B cell (primary cell): ENCODE results near the gene LTC4S. TPM values are rescaled to one million over a fixed set of nuclear protein-coding genes. Genes with fewer than 3 reads are reported as not detected.

ENCODE experiments used
- ATAC-seq: fragments of 200-7000 bp; cut with Tn5 transposase; one replicate; pipeline ENCODE4 v1.10.0; 2021; ENCODE audit warnings: low read depth, mild to moderate bottlenecking, moderate number of reproducible peaks, moderate library complexity
- CTCF ChIA-PET: fragments of 350-600 bp; sonication (Branson Sonifier 250); formaldehyde crosslinking; loops from one replicate; lab custom pipeline; 2021; ENCODE audit warnings: antibody characterized with exemption, inconsistent platforms; lab: Charles Lee
- POLR2A ChIA-PET: fragments of 350-600 bp; sonication (Branson Sonifier 250); formaldehyde crosslinking; loops from one replicate; lab custom pipeline; 2021; ENCODE audit warnings: antibody characterized with exemption; lab: Charles Lee
- DNase-seq: peaks from one replicate; pipeline ENCODE4 v3.0.0; 2013
- H2AFZ ChIP-seq: 2 replicates; pipeline ENCODE4 v1.6.1; 2012; ENCODE audit warnings: mild to moderate bottlenecking, low read depth, low read length; ENCODE audit not compliant: insufficient read depth, poor library complexity, severe bottlenecking
- H3K27ac ChIP-seq, 2 donors: 1 replicate in 1 of 2; 2 replicates in 1 of 2; pipeline ENCODE4 v1.5.1; 2012 to 2013; ENCODE audit warnings: low read length in 2 of 2, mild to moderate bottlenecking in 2 of 2, moderate library complexity in 1 of 2
- H3K27me3 ChIP-seq, 4 experiments: fragments of 200-600 bp in 1 of 4; sonication (generic) in 1 of 4; replicated peaks in 1 of 4; 1 replicate in 2 of 4; 2 replicates in 2 of 4; pipeline versions ENCODE4 v1.6.1 to v1.7.0; 2013 to 2016; ENCODE audit warnings: low read length in 3 of 4, mild to moderate bottlenecking in 2 of 4, mixed read lengths in 1 of 4, moderate library complexity in 1 of 4; ENCODE audit not compliant: insufficient read depth in 4 of 4, control insufficient read depth in 3 of 4; ENCODE audit errors: control extremely low read depth in 1 of 4
- H3K36me3 ChIP-seq, 2 experiments: replicated peaks in 1 of 2; 1 replicate in 1 of 2; 2 replicates in 1 of 2; pipeline versions ENCODE4 v1.6.1 to v1.7.1; 2013; ENCODE audit warnings: low read length in 1 of 2; ENCODE audit not compliant: insufficient read depth in 2 of 2, control insufficient read depth in 1 of 2; ENCODE audit errors: control extremely low read depth in 1 of 2, extremely low read depth in 1 of 2
- H3K4me1 ChIP-seq, 2 donors: fragments of 200-600 bp in 1 of 2; sonication (generic) in 1 of 2; 1 replicate in 1 of 2; 2 replicates in 1 of 2; pipeline versions ENCODE4 v1.5.1 to v1.6.1; 2013 to 2017; ENCODE audit warnings: low read length in 2 of 2; ENCODE audit not compliant: control insufficient read depth in 2 of 2, insufficient read depth in 2 of 2
- H3K4me2 ChIP-seq: replicated peaks from 2 replicates; pipeline ENCODE3; 2012; ENCODE audit warnings: mild to moderate bottlenecking, low read depth, low read length; ENCODE audit not compliant: poor library complexity, severe bottlenecking
- H3K4me3 ChIP-seq, 5 experiments: fragments of 200-600 bp in 1 of 5; sonication (generic) in 1 of 5; 1 replicate in 3 of 5; 2 replicates in 2 of 5; pipeline versions ENCODE4 v1.5.1 to v1.7.0; 2011 to 2016; ENCODE audit warnings: low read length in 4 of 5, mild to moderate bottlenecking in 4 of 5, low read depth in 2 of 5, control low read depth in 1 of 5, moderate library complexity in 1 of 5; ENCODE audit not compliant: insufficient read depth in 1 of 5; ENCODE audit errors: control extremely low read depth in 1 of 5, extremely low read depth in 1 of 5
- H3K79me2 ChIP-seq: fragments of 200-600 bp; sonication (generic); one replicate; pipeline ENCODE4 v1.6.0; 2016; ENCODE audit warnings: low read length; ENCODE audit not compliant: control insufficient read depth, insufficient read depth
- H3K9ac ChIP-seq: fragments of 200-600 bp; sonication (generic); 2 replicates; pipeline ENCODE4 v1.6.1; 2017; ENCODE audit warnings: mild to moderate bottlenecking, low read length, moderate library complexity
- H3K9me3 ChIP-seq, 3 donors: one replicate each; pipeline versions ENCODE4 v1.6.1 to v1.7.1; 2013; ENCODE audit warnings: low read length in 2 of 3; ENCODE audit not compliant: control insufficient read depth in 2 of 3, insufficient read depth in 1 of 3; ENCODE audit errors: control extremely low read depth in 1 of 3
- H4K20me1 ChIP-seq: 2 replicates; pipeline ENCODE4 v1.6.0; 2012; ENCODE audit warnings: mild to moderate bottlenecking, low read length; ENCODE audit not compliant: insufficient read depth, control insufficient read depth, poor library complexity, severe bottlenecking
- H3K27ac Mint-ChIP-seq: one replicate; pipeline ENCODE4 v1.8.0; 2021; ENCODE audit warnings: mixed read lengths
- H3K27me3 Mint-ChIP-seq: one replicate; pipeline ENCODE4 v1.8.0; 2021; ENCODE audit warnings: mixed read lengths
- H3K4me1 Mint-ChIP-seq: one replicate; pipeline ENCODE4 v1.8.0; 2021; ENCODE audit warnings: mixed read lengths
- H3K4me3 Mint-ChIP-seq: one replicate; pipeline ENCODE4 v1.8.0; 2021; ENCODE audit warnings: mixed read lengths
- H3K9me3 Mint-ChIP-seq: one replicate; pipeline ENCODE4 v1.8.0; 2022; ENCODE audit warnings: mixed read lengths; ENCODE audit not compliant: insufficient read depth
- CTCF ChIP-seq: fragments of 200-600 bp; IDR thresholded peaks from one replicate; pipeline ENCODE4 v1.8.0; 2022; ENCODE audit warnings: antibody characterized with exemption, mild to moderate bottlenecking
- EZH2 ChIP-seq: IDR thresholded peaks from 2 replicates; pipeline ENCODE4 v1.6.1; 2012; ENCODE audit warnings: borderline replicate concordance, low read depth, mild to moderate bottlenecking, moderate library complexity, low read length; ENCODE audit not compliant: insufficient read depth, poor library complexity, severe bottlenecking
- WGBS: methylation state at CpG from one replicate; pipeline ENCODE4 v1.1.5; 2013; ENCODE audit warnings: missing lambda C conversion rate; ENCODE audit not compliant: insufficient coverage; 5-methylcytosine and 5-hydroxymethylcytosine counted together
- intact Hi-C: fragments of 100-400 bp; cut with micrococcal nuclease; formaldehyde crosslinking; loops from one replicate; pipeline ENCODE4 v1.10.0; 2022
- polyA plus RNA-seq: library from polyadenylated mRNA; depleted of rRNA; stranded (reverse); fragments of >200 nt; gene quantifications from 2 replicates; pipeline ENCODE4 v1.2.3, GENCODE V29; 2012
- total RNA-seq, 2 donors: library from RNA; stranded (reverse); fragments of 120-200 nt in 1 of 2; gene quantifications; 1 replicate in 1 of 2; 2 replicates in 1 of 2; pipeline versions ENCODE4 v1.2.3 to v1.2.4, GENCODE V29; 2013 to 2022

LTC4S gene
- total and polyA plus RNA-seq, 2 donors (not counting 1 experiment from before 2014, with no cell fraction given) = 0.40 to 3.8 TPM

GRCh38 chr5:179755022-179755421 is 38.8 kb upstream of the LTC4S start:
- peaks cover under 1 to 13% of the 10 kb centered on the region in 2 donors for H3K4me1 ChIP-seq
- peaks cover 0 to under 1% of the 10 kb centered on the region in 2 experiments for H3K36me3 ChIP-seq
- DNase-seq = no peak
- no peak for ATAC-seq
- H3K79me2 ChIP-seq = peaks cover 93% of the 10 kb centered on the region
- Mint-ChIP-seq H3K9me3 (no peaks in the 10 kb centered on the region), H3K4me1 (peaks cover 39% of the 10 kb centered on the region), H3K4me3 (no peak overlapping the region), H3K27ac (no peak overlapping the region), H3K27me3 (no peaks in the 10 kb centered on the region)
- CTCF ChIA-PET = interaction anchor here (2.3 kb wide), 1 partner anchor 8 kb away, joined by 9 read pairs; no protein-coding TSS in a partner anchor
- no peak overlapping the region for H3K4me3 ChIP-seq
- H4K20me1 ChIP-seq = peaks cover 86% of the 10 kb centered on the region
- POLR2A ChIA-PET = interaction anchor here (0.6 kb wide), 1 partner anchor 11 kb away, joined by 5 read pairs; no protein-coding TSS in a partner anchor
- H3K4me2 ChIP-seq = no peak overlapping the region
- H3K9ac ChIP-seq = no peak overlapping the region
- 100% methylated on average over 2 of the region's 2 CpGs for WGBS
- H3K9me3 ChIP-seq = no peaks in the 10 kb centered on the region
- H3K27ac ChIP-seq = no peak overlapping the region
- no peak for TF ChIP-seq EZH2
- TF ChIP-seq CTCF = no peak
- H3K27me3 ChIP-seq = no peaks in the 10 kb centered on the region
- no peak overlapping the region for H2AFZ ChIP-seq
- intact Hi-C loops = no loop called here

GRCh38 chr5:179758955-179759354 is 34.8 kb upstream of the LTC4S start:
- H3K27me3 Mint-ChIP-seq = no peaks in the 10 kb centered on the region
- intact Hi-C loops = no loop called here
- ATAC-seq (no peak), DNase-seq (no peak)
- POLR2A ChIA-PET = no interaction called here
- H4K20me1 ChIP-seq = peaks cover 91% of the 10 kb centered on the region
- H3K9me3 Mint-ChIP-seq = no peaks in the 10 kb centered on the region
- H3K27ac ChIP-seq = no peak overlapping the region
- H3K27ac Mint-ChIP-seq = no peak overlapping the region
- H3K79me2 ChIP-seq = peaks cover 84% of the 10 kb centered on the region
- H3K4me2 ChIP-seq = no peak overlapping the region
- CTCF ChIA-PET = no interaction called here
- H3K27me3 ChIP-seq = no peaks in the 10 kb centered on the region
- no peak overlapping the region for H3K4me3 Mint-ChIP-seq
- peaks cover 15 to 34% of the 10 kb centered on the region in 2 donors for H3K4me1 ChIP-seq
- no peaks in the 10 kb centered on the region for H3K9me3 ChIP-seq
- 98% methylated on average over 8 of the region's 8 CpGs for WGBS
- H3K4me3 ChIP-seq = no peak overlapping the region
- no peak overlapping the region for H2AFZ ChIP-seq
- TF ChIP-seq EZH2 = no peak
- TF ChIP-seq CTCF = no peak
- H3K9ac ChIP-seq = no peak overlapping the region
- peaks cover 58% of the 10 kb centered on the region for H3K4me1 Mint-ChIP-seq
- no peaks in the 10 kb centered on the region for H3K36me3 ChIP-seq
